D721Med (cell line): ENCODE measurements around the gene SLC9A1.

Experiments used
- DNase-seq: peaks from one replicate; pipeline ENCODE4 v3.0.0; 2011; ENCODE audit warnings: low spot score; ENCODE audit not compliant: insufficient read length
- FAIRE-seq: peaks from 2 replicates; lab custom pipeline; 2011; peaks lifted over from hg19 to GRCh38; lab: Jason Lieb, UNC
- CTCF ChIP-seq: IDR thresholded peaks from 2 replicates; pipeline ENCODE4 v1.5.1; 2012; ENCODE audit warnings: mild to moderate bottlenecking, control low read depth; ENCODE audit not compliant: insufficient read depth; ENCODE audit errors: missing control alignments

The SLC9A1 gene

GRCh38 chr1:27152004-27152828, 2.7 kb downstream of the SLC9A1 start:
- no peak for DNase-seq
- no peak for TF ChIP-seq CTCF
- no peak for FAIRE-seq

- DNase-seq (no peak), FAIRE-seq (no peak)
- TF ChIP-seq CTCF = no peak
Measured at GRCh38 chr1:27150641-27151040, 4.3 kb downstream of the SLC9A1 start.

GRCh38 chr1:27150183-27150582, 4.7 kb downstream of the SLC9A1 start:
- no peak for TF ChIP-seq CTCF

GRCh38 chr1:27149762-27150113, 5.2 kb downstream of the SLC9A1 start:
- DNase-seq (no peak), FAIRE-seq (no peak)
- TF ChIP-seq CTCF = no peak

More at GRCh38 chr1:27150183-27150582, 4.7 kb downstream of the SLC9A1 start:
- no peak for FAIRE-seq
- DNase-seq = no peak

- no peak for TF ChIP-seq CTCF
- FAIRE-seq = no peak
Measured at GRCh38 chr1:27149084-27149761, 5.7 kb downstream of the SLC9A1 start.

GRCh38 chr1:27148591-27148990, 6.3 kb downstream of the SLC9A1 start:
- no peak for TF ChIP-seq CTCF
- FAIRE-seq (no peak), DNase-seq (no peak)

More at GRCh38 chr1:27149084-27149761, 5.7 kb downstream of the SLC9A1 start:
- DNase-seq = no peak

GRCh38 chr1:27147842-27148518, 6.9 kb downstream of the SLC9A1 start:
- no peak for DNase-seq
- no peak for TF ChIP-seq CTCF
- no peak for FAIRE-seq
